Activated CD4-positive, alpha-beta memory T cell treated with anti-CD3 and anti-CD28 coated beads for 36 hours (primary cell): ENCODE results near the gene GAB2. TPM values are rescaled to one million over a fixed set of nuclear protein-coding genes. Genes with fewer than 3 reads are reported as not detected.

ENCODE experiments used
- CTCF ChIA-PET: fragments of 350-600 bp; sonication (Branson Sonifier 250); formaldehyde crosslinking; loops from one replicate; lab custom pipeline; 2021; ENCODE audit warnings: antibody characterized with exemption, inconsistent platforms; lab: Charles Lee
- POLR2A ChIA-PET: fragments of 350-600 bp; sonication (Branson Sonifier 250); formaldehyde crosslinking; loops from one replicate; lab custom pipeline; 2021; ENCODE audit warnings: antibody characterized with exemption; lab: Charles Lee
- DNase-seq: peaks from one replicate; pipeline ENCODE4 v3.0.0-alpha.2; 2020
- H3K27ac Mint-ChIP-seq: one replicate; pipeline ENCODE4 v1.8.0; 2021; ENCODE audit warnings: mixed read lengths
- H3K27me3 Mint-ChIP-seq: one replicate; pipeline ENCODE4 v1.8.0; 2021; ENCODE audit warnings: mixed read lengths
- H3K36me3 Mint-ChIP-seq: one replicate; pipeline ENCODE4 v1.8.0; 2021; ENCODE audit warnings: mixed read lengths
- H3K4me1 Mint-ChIP-seq: one replicate; pipeline ENCODE4 v1.8.0; 2021; ENCODE audit warnings: low read depth, mixed read lengths
- H3K4me3 Mint-ChIP-seq: one replicate; pipeline ENCODE4 v1.8.0; 2021; ENCODE audit warnings: mild to moderate bottlenecking, mixed read lengths
- H3K9me3 Mint-ChIP-seq: one replicate; pipeline ENCODE4 v1.8.0; 2021; ENCODE audit warnings: mixed read lengths
- intact Hi-C: fragments of 100-400 bp; cut with micrococcal nuclease; formaldehyde crosslinking; loops from one replicate; pipeline ENCODE4 v1.15.1; 2023
- total RNA-seq, 2 experiments: library from RNA; stranded (reverse); gene quantifications; one replicate each; pipeline ENCODE4 v1.2.3, GENCODE V29; 2021

GAB2 gene
- total RNA-seq, 2 experiments from 2014 or later: 8.9 to 11.1 TPM

DNA sequence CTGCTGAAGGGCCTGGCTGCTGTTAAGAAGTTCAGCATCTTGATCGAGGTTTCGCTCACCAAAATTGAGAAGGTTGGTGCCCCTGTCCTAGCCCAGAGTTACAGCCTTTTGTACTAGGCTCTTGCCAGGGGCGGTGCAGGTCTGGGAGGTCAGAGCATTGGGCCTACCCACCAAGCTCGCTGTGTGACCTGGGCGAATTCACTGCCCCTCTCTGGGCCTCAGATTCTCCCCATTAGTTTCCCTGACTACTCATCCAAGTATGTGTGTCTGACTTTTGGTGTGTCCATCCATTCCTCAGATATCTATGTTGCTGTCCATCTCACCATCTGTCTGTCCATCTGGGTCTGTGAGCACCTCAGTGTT, 218.0 kb downstream of the GAB2 start:
- CTCF ChIA-PET: interaction anchor here (1.0 kb wide), 1 partner anchor 364 kb away, joined by 4 read pairs; no protein-coding TSS in a partner anchor
- Mint-ChIP-seq H3K27ac (no peak overlapping the region), H3K4me3 (no peak overlapping the region), H3K36me3 (peaks cover 15% of the 10 kb centered on the region), H3K27me3 (no peaks in the 10 kb centered on the region), H3K9me3 (no peaks in the 10 kb centered on the region), H3K4me1 (peaks cover 38% of the 10 kb centered on the region)
- intact Hi-C loops: loop anchor here (5.0 kb wide), 2 partner anchors 62 to 93 kb away; partner anchors contain the start of gene ALG8
- DNase-seq: no peak
- POLR2A ChIA-PET: no interaction called here

DNA sequence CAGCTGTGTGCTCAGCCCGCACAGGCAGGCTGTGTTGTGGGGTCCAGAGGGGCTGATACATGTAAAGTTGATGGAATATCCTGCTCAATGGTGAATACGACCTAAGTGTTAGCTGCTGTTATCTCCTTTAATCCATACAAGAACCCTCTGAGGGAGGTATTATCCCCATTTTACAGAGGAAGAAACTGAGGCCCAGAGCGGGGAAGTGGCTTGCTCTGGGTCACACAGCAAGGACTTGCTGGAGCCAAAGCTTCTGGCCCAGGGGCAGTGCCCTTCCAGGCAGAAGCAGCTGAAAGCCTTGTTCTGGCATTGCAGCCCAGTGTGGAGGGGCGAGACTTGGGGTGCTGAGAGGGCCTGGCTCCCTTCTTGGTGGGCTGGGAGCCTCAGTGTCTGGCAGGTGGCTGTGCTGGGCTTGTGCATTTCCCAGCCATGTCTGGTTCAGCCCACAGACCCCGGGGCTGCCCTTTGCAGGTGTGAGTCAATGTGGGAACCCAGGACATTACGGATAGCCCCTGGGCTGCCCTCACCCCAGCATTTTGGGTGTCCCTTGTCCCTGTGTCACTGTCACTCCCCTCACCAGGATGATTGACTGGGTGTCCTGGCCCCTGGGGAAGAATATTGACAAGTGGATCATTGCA, 218.5 kb downstream of the GAB2 start:
- no peaks in the 10 kb centered on the region for H3K9me3 Mint-ChIP-seq
- CTCF ChIA-PET: interaction anchor here (1.0 kb wide), 1 partner anchor 365 kb away, joined by 4 read pairs; no protein-coding TSS in a partner anchor
- POLR2A ChIA-PET: no interaction called here
- DNase-seq: no peak
- H3K27me3 Mint-ChIP-seq: no peaks in the 10 kb centered on the region
- peaks cover 37% of the 10 kb centered on the region for H3K4me1 Mint-ChIP-seq
- H3K4me3 Mint-ChIP-seq: no peak overlapping the region
- peaks cover 15% of the 10 kb centered on the region for H3K36me3 Mint-ChIP-seq
- intact Hi-C loops: no loop called here
- H3K27ac Mint-ChIP-seq: no peak overlapping the region

DNA sequence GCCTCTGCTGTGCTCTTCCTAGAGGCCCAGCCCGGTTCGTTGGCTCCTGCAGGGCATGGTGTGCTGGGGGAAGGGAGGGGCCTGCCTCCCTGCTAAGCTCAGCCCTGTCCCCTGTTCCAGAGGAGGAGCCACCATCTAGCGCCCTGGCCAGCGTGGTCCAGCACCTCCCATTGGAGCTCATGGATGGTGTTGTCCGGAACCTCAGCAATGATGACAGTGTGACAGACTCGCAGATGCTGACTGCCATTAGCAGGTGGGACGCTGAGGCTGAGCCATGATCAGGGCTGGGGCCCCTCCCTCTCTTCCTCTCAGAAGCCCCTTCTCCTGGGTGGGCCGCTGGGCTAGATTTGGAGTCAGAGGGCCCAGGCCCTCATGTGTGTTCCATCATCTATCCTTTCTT, 219.8 kb downstream of the GAB2 start:
- H3K36me3 Mint-ChIP-seq: peaks cover 15% of the 10 kb centered on the region
- H3K27ac Mint-ChIP-seq: no peak overlapping the region
- intact Hi-C loops: no loop called here
- H3K4me1 Mint-ChIP-seq: peaks cover 35% of the 10 kb centered on the region
- DNase-seq: no peak
- ChIA-PET POLR2A (no interaction called here), CTCF (no interaction called here)
- no peak overlapping the region for H3K4me3 Mint-ChIP-seq
- no peaks in the 10 kb centered on the region for H3K27me3 Mint-ChIP-seq
- no peaks in the 10 kb centered on the region for H3K9me3 Mint-ChIP-seq

DNA sequence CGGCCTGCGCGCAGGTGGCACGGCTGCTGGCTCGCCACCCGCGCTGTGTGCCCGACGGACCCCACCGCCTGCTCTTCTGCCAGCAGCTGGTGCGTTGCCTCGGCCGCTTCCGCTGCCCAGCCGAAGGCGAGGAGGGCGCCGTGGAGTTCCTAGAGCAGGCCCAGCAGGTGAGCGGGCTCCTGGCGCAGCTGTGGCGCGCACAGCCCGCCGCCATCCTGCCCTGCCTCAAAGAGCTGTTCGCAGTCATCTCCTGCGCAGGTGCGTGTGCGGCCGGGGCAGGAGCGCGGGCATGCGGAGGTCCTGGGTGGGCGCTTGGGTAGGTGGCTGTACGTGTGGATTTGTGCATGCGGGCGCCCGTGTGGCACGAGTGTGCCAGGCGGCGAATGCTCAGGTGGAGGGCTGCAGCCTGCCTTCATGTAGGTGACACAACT, 220.9 kb downstream of the GAB2 start:
- Mint-ChIP-seq H3K9me3 (no peaks in the 10 kb centered on the region), H3K27me3 (no peaks in the 10 kb centered on the region), H3K4me3 (no peak overlapping the region), H3K36me3 (peaks cover 14% of the 10 kb centered on the region), H3K4me1 (peaks cover 30% of the 10 kb centered on the region), H3K27ac (no peak overlapping the region)
- CTCF ChIA-PET: no interaction called here
- intact Hi-C loops: no loop called here
- DNase-seq: no peak
- POLR2A ChIA-PET: no interaction called here

DNA sequence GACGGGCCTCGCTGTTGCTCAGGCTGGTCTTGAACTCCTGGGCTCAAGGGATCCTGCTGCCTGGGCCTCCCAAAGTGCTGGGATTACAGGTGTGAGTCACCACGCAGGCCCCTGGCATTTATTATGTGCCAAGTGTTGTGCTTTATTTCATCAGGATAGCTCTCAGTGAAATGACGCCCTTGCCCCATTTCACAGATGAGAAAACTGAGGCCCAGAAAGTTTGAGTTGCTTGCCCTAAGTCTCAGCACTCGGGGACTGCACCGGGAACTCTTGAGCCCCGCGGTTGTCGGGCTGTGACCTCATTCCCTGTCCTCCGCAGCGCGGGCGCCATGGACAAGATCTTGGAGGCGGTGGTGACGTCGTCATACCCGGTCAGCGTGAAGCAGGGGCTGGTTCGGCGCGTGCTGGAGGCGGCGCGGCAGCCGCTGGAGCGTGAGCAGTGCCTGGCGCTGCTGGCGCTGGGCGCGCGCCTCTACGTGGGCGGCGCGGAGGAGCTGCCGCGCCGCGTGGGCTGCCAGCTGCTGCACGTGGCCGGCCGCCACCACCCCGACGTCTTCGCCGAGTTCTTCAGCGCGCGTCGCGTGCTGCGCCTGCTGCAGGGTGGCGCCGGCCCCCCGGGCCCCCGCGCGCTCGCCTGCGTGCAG, 221.6 kb downstream of the GAB2 start:
- Mint-ChIP-seq H3K4me1 (peaks cover 29% of the 10 kb centered on the region), H3K36me3 (peaks cover 12% of the 10 kb centered on the region), H3K27ac (no peak overlapping the region), H3K27me3 (no peaks in the 10 kb centered on the region), H3K4me3 (no peak overlapping the region), H3K9me3 (no peaks in the 10 kb centered on the region)
- ChIA-PET CTCF (no interaction called here), POLR2A (no interaction called here)
- intact Hi-C loops: no loop called here
- DNase-seq: no peak

DNA sequence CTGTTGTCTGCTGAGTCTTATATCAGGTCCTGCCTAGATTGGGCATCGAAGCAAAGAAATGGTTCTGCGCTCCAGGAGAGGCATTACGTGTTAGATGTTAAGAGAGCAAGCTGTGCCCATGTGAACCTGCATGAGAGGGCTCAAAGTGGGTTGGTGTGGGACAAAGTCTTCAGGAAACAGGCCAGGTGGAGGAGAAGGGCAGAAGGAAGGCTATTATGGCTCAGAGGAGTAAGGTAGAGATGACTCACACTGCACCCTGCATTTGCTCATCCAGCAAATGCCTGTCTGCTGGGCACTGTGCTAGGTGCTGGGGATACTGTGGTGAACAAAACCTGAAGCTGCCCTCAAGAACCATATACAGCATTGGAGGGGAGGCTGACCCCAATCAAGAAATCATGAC, 223.1 kb downstream of the GAB2 start:
- Mint-ChIP-seq H3K27ac (no peak overlapping the region), H3K9me3 (no peaks in the 10 kb centered on the region), H3K4me3 (no peak overlapping the region), H3K36me3 (peaks cover 7% of the 10 kb centered on the region), H3K4me1 (peaks cover 41% of the 10 kb centered on the region), H3K27me3 (no peaks in the 10 kb centered on the region)
- intact Hi-C loops: no loop called here
- ChIA-PET POLR2A (interaction anchor here (1.3 kb wide), 1 partner anchor 8 kb away, joined by 3 read pairs; no protein-coding TSS in a partner anchor), CTCF (no interaction called here)
- no peak for DNase-seq

DNA sequence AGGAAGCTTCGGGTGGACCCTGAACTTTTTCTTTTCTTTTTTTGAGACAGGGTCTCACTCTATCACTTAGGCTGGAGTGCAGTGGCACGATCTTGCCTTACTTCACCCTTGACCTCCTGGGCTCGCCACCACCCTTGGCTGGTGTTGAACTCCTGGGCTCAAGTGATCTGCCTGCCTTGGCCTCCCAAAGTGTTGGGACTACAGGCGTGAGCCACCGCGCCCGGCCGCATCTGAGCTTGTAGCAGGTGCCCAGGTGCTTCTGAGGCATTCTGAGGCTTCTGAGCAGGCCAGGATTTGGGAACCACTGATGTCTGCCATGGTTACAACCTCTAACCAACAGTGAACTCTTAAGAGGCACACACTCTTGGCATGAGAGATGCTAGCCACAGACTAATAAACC, 223.8 kb downstream of the GAB2 start:
- Mint-ChIP-seq H3K36me3 (peaks cover 7% of the 10 kb centered on the region), H3K27ac (no peak overlapping the region), H3K9me3 (no peaks in the 10 kb centered on the region), H3K27me3 (no peaks in the 10 kb centered on the region), H3K4me3 (no peak overlapping the region), H3K4me1 (peaks cover 44% of the 10 kb centered on the region)
- ChIA-PET POLR2A (interaction anchor here (1.3 kb wide), 1 partner anchor 9 kb away, joined by 3 read pairs; no protein-coding TSS in a partner anchor), CTCF (no interaction called here)
- no peak for DNase-seq
- intact Hi-C loops: no loop called here

DNA sequence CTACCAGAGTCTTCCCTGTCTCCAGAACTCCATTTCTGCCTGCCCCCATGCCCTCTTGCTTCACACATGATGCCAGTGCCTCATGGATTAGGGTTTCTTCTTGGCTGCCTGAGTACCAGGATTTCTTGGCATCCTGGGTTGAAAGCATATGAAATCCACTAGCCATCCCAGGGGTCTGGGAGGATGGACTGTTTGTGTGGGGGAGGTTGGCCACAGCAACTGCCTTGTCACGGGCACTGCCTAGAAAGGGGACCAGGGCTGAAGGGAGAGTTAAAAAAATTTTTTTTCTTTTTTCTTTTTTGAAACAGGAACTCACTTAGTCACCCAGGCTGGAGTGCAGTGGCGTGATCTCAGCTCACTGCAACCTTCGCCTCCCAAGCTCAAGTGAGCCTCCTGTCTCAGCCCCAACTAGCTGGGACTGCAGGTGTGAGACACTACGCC, 224.7 kb downstream of the GAB2 start:
- Mint-ChIP-seq H3K4me1 (peaks cover 44% of the 10 kb centered on the region), H3K4me3 (no peak overlapping the region), H3K27me3 (no peaks in the 10 kb centered on the region), H3K27ac (peak overlapping the region; percentile 52), H3K36me3 (peaks cover 5% of the 10 kb centered on the region), H3K9me3 (no peaks in the 10 kb centered on the region)
- CTCF ChIA-PET: no interaction called here
- POLR2A ChIA-PET: interaction anchor here (1.3 kb wide), 1 partner anchor 10 kb away, joined by 3 read pairs; no protein-coding TSS in a partner anchor
- DNase-seq: peak; percentile 38
- intact Hi-C loops: no loop called here

DNA sequence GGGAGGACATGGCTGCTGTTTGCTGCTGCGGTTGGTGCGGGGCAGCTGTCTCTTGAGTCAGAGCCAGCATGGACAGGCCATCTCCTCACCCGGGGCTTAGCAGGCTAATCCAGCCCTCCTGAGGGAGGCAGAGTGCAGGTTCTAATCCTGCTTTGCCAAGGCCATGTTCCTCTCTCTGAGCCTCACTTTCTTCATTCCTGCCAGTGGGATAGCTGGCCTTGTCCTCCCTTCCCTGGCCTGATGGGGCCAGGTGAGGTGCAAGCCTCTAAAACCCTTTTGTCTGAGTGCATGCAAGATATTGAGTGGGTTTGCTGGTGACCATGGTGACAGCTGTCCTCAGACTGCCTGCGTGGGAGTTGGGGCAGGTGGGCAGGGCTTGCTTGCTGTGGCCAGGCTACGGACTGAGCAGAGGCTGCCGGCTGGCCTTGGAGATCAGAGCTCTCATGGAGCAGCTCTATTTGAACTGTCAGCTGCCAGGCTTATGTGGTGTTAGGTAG, 225.3 kb downstream of the GAB2 start:
- peaks cover 50% of the 10 kb centered on the region for H3K4me1 Mint-ChIP-seq
- DNase-seq: no peak
- no peak overlapping the region for H3K27ac Mint-ChIP-seq
- intact Hi-C loops: no loop called here
- no peaks in the 10 kb centered on the region for H3K27me3 Mint-ChIP-seq
- ChIA-PET POLR2A (no interaction called here), CTCF (no interaction called here)
- H3K36me3 Mint-ChIP-seq: peaks cover 4% of the 10 kb centered on the region
- H3K4me3 Mint-ChIP-seq: no peak overlapping the region
- no peaks in the 10 kb centered on the region for H3K9me3 Mint-ChIP-seq

DNA sequence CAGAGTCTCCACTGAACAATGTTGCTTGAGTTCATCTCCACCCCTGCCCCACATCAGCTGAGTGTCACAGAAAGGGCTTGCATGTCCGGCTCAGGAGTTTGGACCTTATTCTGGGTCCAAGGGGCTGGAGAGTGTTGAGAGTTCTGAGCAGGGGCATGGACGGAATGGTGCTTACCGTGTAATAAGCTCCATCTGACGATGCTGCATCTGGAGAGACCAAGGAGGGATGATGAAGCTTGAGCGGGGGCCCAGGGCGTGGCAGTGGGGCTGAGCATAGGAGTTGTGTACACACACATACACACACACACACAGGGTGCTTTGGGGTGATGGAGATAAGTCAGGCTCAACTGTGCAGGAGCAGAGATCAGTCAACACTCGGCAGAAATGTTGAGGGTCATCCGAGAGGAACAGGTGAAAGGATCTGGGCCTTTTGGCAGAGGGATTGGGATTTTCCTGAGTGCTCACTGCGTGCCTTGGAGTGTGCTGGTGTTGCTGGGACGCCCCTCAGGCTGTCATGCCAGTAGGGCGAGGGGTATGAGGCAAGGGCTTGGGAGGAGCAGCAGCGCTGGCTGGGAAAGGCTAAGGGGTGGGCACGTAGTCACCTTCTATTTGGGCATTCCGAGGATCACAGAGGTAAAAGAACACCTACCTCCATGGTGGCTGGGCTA, 226.6 kb downstream of the GAB2 start:
- peaks cover 62% of the 10 kb centered on the region for H3K4me1 Mint-ChIP-seq

DNA sequence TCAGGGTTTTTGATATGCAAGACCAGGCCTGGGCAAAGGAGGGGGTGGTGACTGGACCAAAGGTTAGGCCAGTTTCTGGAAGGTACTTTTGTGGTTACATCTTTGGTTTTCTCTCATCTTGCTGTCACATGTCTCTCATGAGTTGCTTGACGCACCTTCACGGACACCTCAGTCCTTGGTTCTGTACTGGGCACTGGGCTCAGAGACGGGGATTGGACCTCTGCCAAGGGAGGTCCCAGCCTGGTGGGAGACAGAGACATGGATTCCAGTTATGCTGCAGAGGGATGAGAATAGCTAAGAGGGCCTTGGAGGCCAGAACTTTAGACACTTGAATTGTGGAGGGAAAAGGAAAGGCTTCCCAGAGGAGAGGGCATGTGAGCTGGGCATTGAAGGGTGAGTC, 227.2 kb downstream of the GAB2 start:
- Mint-ChIP-seq H3K27me3 (no peaks in the 10 kb centered on the region), H3K4me1 (peaks cover 66% of the 10 kb centered on the region), H3K27ac (no peak overlapping the region), H3K4me3 (peak overlapping the region; percentile 98), H3K9me3 (no peaks in the 10 kb centered on the region), H3K36me3 (no peaks in the 10 kb centered on the region)
- CTCF ChIA-PET: no interaction called here
- DNase-seq: no peak
- intact Hi-C loops: no loop called here
- POLR2A ChIA-PET: no interaction called here

More for the DNA sequence above, 226.6 kb downstream of the GAB2 start:
- no peak for DNase-seq
- ChIA-PET CTCF (no interaction called here), POLR2A (no interaction called here)
- Mint-ChIP-seq H3K27me3 (no peaks in the 10 kb centered on the region), H3K9me3 (no peaks in the 10 kb centered on the region), H3K4me3 (no peak overlapping the region), H3K36me3 (peaks cover 1% of the 10 kb centered on the region), H3K27ac (no peak overlapping the region)
- intact Hi-C loops: no loop called here

DNA sequence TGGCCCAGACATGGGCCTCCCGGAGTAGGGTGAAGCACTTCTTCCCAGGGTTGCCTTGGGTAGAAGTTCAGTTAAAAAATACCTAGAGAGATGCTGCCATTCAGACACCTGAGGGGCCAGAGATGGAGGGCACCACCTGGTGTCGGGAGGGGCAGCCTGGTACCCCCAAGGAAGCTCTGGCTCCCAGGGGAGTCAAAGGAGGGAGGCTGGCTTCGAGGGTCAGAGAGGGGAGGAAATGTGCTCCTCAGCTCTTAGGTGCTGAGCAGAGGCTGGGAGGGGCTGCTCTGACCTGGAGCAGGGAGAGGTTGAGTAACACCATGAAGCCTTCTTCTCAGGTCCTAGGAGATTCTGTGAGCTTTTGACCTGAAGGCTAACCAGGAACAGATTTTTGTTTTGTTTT, 227.8 kb downstream of the GAB2 start:
- H3K9me3 Mint-ChIP-seq: no peaks in the 10 kb centered on the region
- no peaks in the 10 kb centered on the region for H3K36me3 Mint-ChIP-seq
- no peaks in the 10 kb centered on the region for H3K27me3 Mint-ChIP-seq
- CTCF ChIA-PET: no interaction called here
- DNase-seq: no peak
- peak overlapping the region; percentile 98 for H3K4me3 Mint-ChIP-seq
- H3K27ac Mint-ChIP-seq: peak overlapping the region; percentile 25
- POLR2A ChIA-PET: no interaction called here
- peaks cover 66% of the 10 kb centered on the region for H3K4me1 Mint-ChIP-seq
- intact Hi-C loops: loop anchor here (2.0 to 5.0 kb wide), 3 partner anchors 111 to 368 kb away; partner anchors contain the start of genes AAMDC, NDUFC2 and RSF1
